Esophagus squamous epithelium (tissue), 5 donors: Measurements from ENCODE around the gene RIPOR1. TPM values are rescaled to one million over a fixed set of nuclear protein-coding genes. Genes with fewer than 3 reads are reported as not detected.
A peak's percentile ranks its signal among the peaks of the same experiment; 100 is the strongest.

Experiments
- DNase-seq: peaks from one replicate; lab custom pipeline; 2025; lab: John Stamatoyannopoulos, UW
- H3K27ac ChIP-seq, 4 donors: fragments of 200-600 bp; sonication (generic); one replicate each; pipeline ENCODE4 v1.5.1; 2016 to 2019; ENCODE audit warnings: mild to moderate bottlenecking in 1 of 4
- H3K27me3 ChIP-seq, 4 donors: fragments of 200-600 bp; sonication (generic); 1 replicate in 3 of 4; 2 replicates in 1 of 4; pipeline versions ENCODE4 v1.5.1 to v1.6.0; 2017 to 2021; ENCODE audit warnings: antibody characterized with exemption in 1 of 4
- H3K36me3 ChIP-seq, 3 donors: fragments of 200-600 bp; sonication (generic); one replicate each; pipeline ENCODE4 v1.5.1; 2016 to 2019
- H3K4me1 ChIP-seq, 3 donors: fragments of 200-600 bp; sonication (generic); one replicate each; pipeline ENCODE4 v1.5.1; 2017 to 2019
- H3K4me3 ChIP-seq, 4 donors: fragments of 200-600 bp; sonication (generic); 1 replicate in 3 of 4; 2 replicates in 1 of 4; pipeline ENCODE4 v1.5.1; 2016 to 2019; ENCODE audit warnings: mild to moderate bottlenecking in 2 of 4, moderate library complexity in 1 of 4
- H3K9me3 ChIP-seq, 3 donors: fragments of 200-600 bp; sonication (generic); one replicate each; pipeline ENCODE4 v1.5.1; 2016 to 2019
- POLR2A ChIP-seq, 4 donors: fragments of 450-650 bp; IDR thresholded peaks; one replicate each; pipeline ENCODE4 v1.6.1; 2017; ENCODE audit warnings: antibody characterized with exemption in 4 of 4, mild to moderate bottlenecking in 4 of 4, moderate library complexity in 3 of 4
- WGBS, 2 donors: methylation state at CpG; one replicate each; pipeline ENCODE4 v1.1.5; 2018; 5-methylcytosine and 5-hydroxymethylcytosine counted together
- intact Hi-C: fragments of 100-400 bp; cut with DNase I; formaldehyde crosslinking; loops from one replicate; pipeline ENCODE4 v1.15.0; 2022
- total RNA-seq, 4 donors: library from RNA; depleted of rRNA; stranded (reverse); fragments of >200 nt; gene quantifications; one replicate each; pipeline ENCODE4 v1.1.0, GENCODE V29; 2016
- TF ChIP-seq, protein P1 (sequence below), 6 experiments: fragments of 450-650 bp in 4 of 6; fragments of 200-600 bp in 2 of 6; sonication (generic) in 2 of 6; IDR thresholded peaks; one replicate each; pipeline ENCODE4 v1.5.1; 2016 to 2019; ENCODE audit warnings: antibody characterized with exemption in 6 of 6, mild to moderate bottlenecking in 4 of 6, moderate library complexity in 4 of 6
- donor health status: DM: yes; HTN: yes; CAD: no.

RIPOR1 gene
- total RNA-seq, 4 donors from 2014 or later = 6.6 to 24.0 (median 15.6) TPM

DNA sequence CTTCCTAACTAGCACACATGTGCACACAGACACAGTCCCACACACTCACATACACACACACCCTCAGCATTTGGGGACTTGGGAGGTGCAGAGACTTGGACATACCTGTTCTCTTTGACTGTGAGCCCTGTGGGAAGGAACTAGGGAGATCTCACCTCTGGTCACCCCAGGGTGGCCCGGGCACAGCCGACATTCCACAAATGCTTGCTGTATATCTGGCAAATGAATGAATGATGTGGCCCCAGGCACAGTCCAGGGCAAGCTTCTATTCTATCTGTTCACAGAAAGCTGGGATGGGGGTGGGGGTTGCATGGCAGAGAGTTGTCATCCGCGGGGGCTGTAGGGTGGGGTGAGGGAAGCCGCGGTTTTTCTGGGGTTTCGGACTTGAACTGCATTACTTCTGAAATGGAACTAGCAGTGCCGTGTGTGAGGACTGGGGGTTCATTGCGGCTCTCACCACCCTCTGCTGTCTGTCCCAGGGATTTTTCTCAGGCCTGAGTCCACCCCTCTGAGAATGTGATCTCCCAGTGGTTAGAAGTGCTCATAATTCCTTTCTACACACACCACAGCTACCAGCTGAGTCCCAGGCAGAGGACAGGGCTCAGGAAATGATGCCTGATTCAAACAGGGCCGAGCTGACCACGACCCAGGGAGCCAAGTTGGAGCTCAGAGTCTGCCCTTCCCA, 3.3 kb upstream of the RIPOR1 start:
- intact Hi-C loops = no loop called here
- WGBS, 2 donors = 64 to 66% methylated on average over 5 to 7 of the region's 11 CpGs
- TF ChIP-seq, protein P1, sequence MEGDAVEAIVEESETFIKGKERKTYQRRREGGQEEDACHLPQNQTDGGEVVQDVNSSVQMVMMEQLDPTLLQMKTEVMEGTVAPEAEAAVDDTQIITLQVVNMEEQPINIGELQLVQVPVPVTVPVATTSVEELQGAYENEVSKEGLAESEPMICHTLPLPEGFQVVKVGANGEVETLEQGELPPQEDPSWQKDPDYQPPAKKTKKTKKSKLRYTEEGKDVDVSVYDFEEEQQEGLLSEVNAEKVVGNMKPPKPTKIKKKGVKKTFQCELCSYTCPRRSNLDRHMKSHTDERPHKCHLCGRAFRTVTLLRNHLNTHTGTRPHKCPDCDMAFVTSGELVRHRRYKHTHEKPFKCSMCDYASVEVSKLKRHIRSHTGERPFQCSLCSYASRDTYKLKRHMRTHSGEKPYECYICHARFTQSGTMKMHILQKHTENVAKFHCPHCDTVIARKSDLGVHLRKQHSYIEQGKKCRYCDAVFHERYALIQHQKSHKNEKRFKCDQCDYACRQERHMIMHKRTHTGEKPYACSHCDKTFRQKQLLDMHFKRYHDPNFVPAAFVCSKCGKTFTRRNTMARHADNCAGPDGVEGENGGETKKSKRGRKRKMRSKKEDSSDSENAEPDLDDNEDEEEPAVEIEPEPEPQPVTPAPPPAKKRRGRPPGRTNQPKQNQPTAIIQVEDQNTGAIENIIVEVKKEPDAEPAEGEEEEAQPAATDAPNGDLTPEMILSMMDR (IDR thresholded peaks at IDR 0.05) = no peak
- no peaks in the 10 kb centered on the region for H3K9me3 ChIP-seq
- H3K36me3 ChIP-seq = no peaks in the 10 kb centered on the region
- H3K27me3 ChIP-seq = peaks cover 0 to 23% (median 0%) of the 10 kb centered on the region in 4 donors
- no peak overlapping the region for H3K27ac ChIP-seq
- DNase-seq = no peak
- peaks cover 11 to 41% (median 18%) of the 10 kb centered on the region in 3 donors for H3K4me1 ChIP-seq
- H3K4me3 ChIP-seq = no peak overlapping the region

GRCh38 chr16:67526149-67526791, 2.4 kb upstream of the RIPOR1 start:
- DNase-seq = no peak
- WGBS, 2 donors = 70% methylated on average over 3 of the region's 3 CpGs
- Histone ChIP-seq H3K27me3 (peaks cover 0 to 32% (median 0%) of the 10 kb centered on the region in 4 donors), H3K36me3 (no peaks in the 10 kb centered on the region), H3K9me3 (no peaks in the 10 kb centered on the region), H3K27ac (no peak overlapping the region), H3K4me1 (peaks cover 19 to 43% (median 23%) of the 10 kb centered on the region in 3 donors), H3K4me3 (no peak overlapping the region)
- TF ChIP-seq POLR2A (IDR thresholded peaks at IDR 0.05) = no peak
- TF ChIP-seq, protein P1 (IDR thresholded peaks at IDR 0.05) = no peak
- intact Hi-C loops = no loop called here

DNA sequence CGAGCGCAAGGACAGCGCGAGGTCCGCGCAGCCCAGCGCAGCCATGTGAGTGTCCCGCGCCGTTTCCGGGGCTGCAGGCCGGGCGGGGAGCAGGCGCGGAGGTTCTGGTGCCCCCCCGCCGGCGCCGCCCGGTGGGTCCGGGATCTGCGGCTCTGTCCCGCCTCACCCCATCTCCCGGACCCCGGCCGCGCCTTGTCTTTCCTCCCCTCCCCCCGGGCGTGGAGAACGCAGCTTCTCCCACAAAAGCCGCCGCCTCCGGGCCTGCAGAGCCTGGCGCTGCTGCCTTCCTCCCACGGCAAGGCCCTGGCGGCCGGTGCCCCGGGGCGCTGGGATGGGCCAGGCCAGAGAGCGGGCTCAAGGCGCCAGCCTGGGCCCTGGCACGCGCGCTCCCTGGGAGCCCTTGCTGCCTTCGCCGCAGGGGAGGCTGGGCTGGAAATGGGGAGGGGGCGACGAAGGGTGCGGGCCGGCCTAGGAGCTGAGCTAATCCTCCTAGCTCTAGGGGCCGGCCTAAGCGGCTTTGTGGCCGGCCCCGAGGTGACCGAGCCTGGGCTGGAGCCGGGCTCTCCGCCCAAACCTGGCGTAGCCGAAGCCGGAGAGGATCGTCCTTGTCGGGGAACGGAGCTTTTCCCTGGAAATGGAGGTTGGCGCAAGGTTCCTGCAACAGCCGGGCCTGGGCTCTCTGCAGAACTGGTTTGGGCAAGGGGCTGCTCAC, 397 bp downstream of the RIPOR1 start:
- Histone ChIP-seq H3K4me3 (peak overlapping the region; percentile 53 to 87 (median 66)), H3K4me1 (peaks cover 19 to 58% (median 23%) of the 10 kb centered on the region in 3 donors), H3K9me3 (no peaks in the 10 kb centered on the region), H3K27me3 (peaks cover 0 to 33% (median 0%) of the 10 kb centered on the region in 4 donors), H3K27ac (peak overlapping the region; percentile 79 to 92 (median 86)), H3K36me3 (no peaks in the 10 kb centered on the region)
- no peak for DNase-seq
- 0% methylated on average over 1 of the region's 65 CpGs; no CpG with 5 or more reads in 1 of the 2 donors for WGBS, 2 donors
- TF ChIP-seq, protein P1 (IDR thresholded peaks at IDR 0.05) = no peak
- peak in 2 of 4 donors; percentile 47 to 68 for TF ChIP-seq POLR2A (IDR thresholded peaks at IDR 0.05)
- intact Hi-C loops = no loop called here

GRCh38 chr16:67529582-67530012, 968 bp downstream of the RIPOR1 start:
- Histone ChIP-seq H3K4me3 (peak overlapping the region; percentile 53 to 87 (median 66)), H3K9me3 (no peaks in the 10 kb centered on the region), H3K36me3 (no peaks in the 10 kb centered on the region), H3K27me3 (peaks cover 0 to 33% (median 0%) of the 10 kb centered on the region in 4 donors), H3K4me1 (peaks cover 19 to 64% (median 23%) of the 10 kb centered on the region in 3 donors), H3K27ac (peak overlapping the region; percentile 79 to 92 (median 86))
- 2 to 24% methylated on average over 5 of the region's 16 CpGs for WGBS, 2 donors
- TF ChIP-seq, protein P1 (IDR thresholded peaks at IDR 0.05) = no peak
- TF ChIP-seq POLR2A (IDR thresholded peaks at IDR 0.05) = no peak
- intact Hi-C loops = no loop called here
- no peak for DNase-seq
